H1 (cell line): ENCODE data around the gene TTLL1. TPM values are rescaled to one million over a fixed set of nuclear protein-coding genes. Genes with fewer than 3 reads are reported as not detected.

ENCODE experiments used
- CHD2 ChIP-seq: IDR thresholded peaks from 2 replicates; pipeline ENCODE4 v1.6.1; 2012; ENCODE audit warnings: low read length, improper control_type of control experiment
- CHD7 ChIP-seq: fragments of 300-600 bp; sonication (generic); IDR thresholded peaks from 2 replicates; pipeline ENCODE4 v1.7.1; 2012; ENCODE audit warnings: low read length, moderate library complexity, mild to moderate bottlenecking, inconsistent platforms; ENCODE audit not compliant: insufficient replicate concordance
- POLR2A ChIP-seq, 2 experiments: IDR thresholded peaks; 1 replicate in 1 of 2; 2 replicates in 1 of 2; pipeline ENCODE4 v1.6.1; 2011; ENCODE audit warnings: low read depth in 2 of 2, low read length in 2 of 2, mild to moderate bottlenecking in 2 of 2; ENCODE audit errors: control extremely low read depth in 1 of 2
- polyA plus RNA-seq, 7 experiments: library from polyadenylated mRNA; depleted of rRNA in 3 of 7; stranded (reverse) in 5 of 7; unstranded in 2 of 7; fragments of >200 nt in 5 of 7; fragments of 200-250 nt in 2 of 7; gene quantifications; 1 replicate in 5 of 7; 2 replicates in 1 of 7; 4 replicates in 1 of 7; pipeline versions ENCODE4 v1.2.1 to v1.2.3, GENCODE V29; 2011 to 2013; ENCODE audit warnings: missing spikeins in 2 of 7, mixed read lengths in 2 of 7
- total RNA-seq: library from RNA; stranded (reverse); fragmentation: NEBNext Ultra II Directional; extraction: Animal tissue kit (Norgen Biotek cat#: 25700); gene quantifications from 2 replicates; pipeline ENCODE4 v1.2.1, GENCODE V29; 2021

TTLL1 gene
- total and polyA plus RNA-seq, 2 of the 8 experiments (the other 6 are each of a cell fraction or from before 2014, with no cell fraction given) = 5.0 to 13.8 TPM

- TF ChIP-seq CHD7 (no peak), CHD2 (no peak), POLR2A (IDR thresholded peaks at IDR 0.05; ENCODE audit: control extremely low read depth in 1 of 2, low read depth in 2 of 2, low read length in 2 of 2) (no peak)
Observed at GRCh38 chr22:43085658-43086606, 3.3 kb downstream of the TTLL1 start (continued).
